Stomach smooth muscle (tissue), 2 donors: ENCODE results near the gene CEP63.
"Not testable (repeated sequence)": the region's sequence is repeated elsewhere in the genome, so short reads cannot be mapped to it uniquely, and the experiment has no call there.

Source experiments
- H3K27ac ChIP-seq: one replicate; pipeline ENCODE4 v1.7.0; 2013; ENCODE audit warnings: mild to moderate bottlenecking, low read length, inconsistent platforms
- H3K27me3 ChIP-seq, 2 donors: one replicate each; pipeline ENCODE4 v1.7.0; 2013; ENCODE audit warnings: low read length in 2 of 2; ENCODE audit not compliant: insufficient read depth in 2 of 2, control insufficient read depth in 1 of 2
- H3K36me3 ChIP-seq, 2 donors: one replicate each; pipeline ENCODE4 v1.7.0; 2013; ENCODE audit warnings: low read length in 2 of 2; ENCODE audit not compliant: control insufficient read depth in 2 of 2, insufficient read depth in 2 of 2
- H3K4me1 ChIP-seq: one replicate; pipeline ENCODE4 v1.7.0; 2013; ENCODE audit warnings: low read length; ENCODE audit not compliant: control insufficient read depth, insufficient read depth
- H3K4me3 ChIP-seq, 2 donors: one replicate each; pipeline ENCODE4 v1.7.0; 2013; ENCODE audit warnings: low read length in 2 of 2
- H3K9ac ChIP-seq, 2 donors: one replicate each; pipeline ENCODE4 v1.7.0; 2013; ENCODE audit warnings: low read length in 2 of 2, mild to moderate bottlenecking in 1 of 2
- H3K9me3 ChIP-seq, 2 donors: one replicate each; pipeline ENCODE4 v1.7.0; 2013; ENCODE audit warnings: low read length in 2 of 2; ENCODE audit not compliant: control insufficient read depth in 2 of 2
- donor health status: healthy.
- donor health status: Pancreatic carcinoma.

The CEP63 gene

DNA sequence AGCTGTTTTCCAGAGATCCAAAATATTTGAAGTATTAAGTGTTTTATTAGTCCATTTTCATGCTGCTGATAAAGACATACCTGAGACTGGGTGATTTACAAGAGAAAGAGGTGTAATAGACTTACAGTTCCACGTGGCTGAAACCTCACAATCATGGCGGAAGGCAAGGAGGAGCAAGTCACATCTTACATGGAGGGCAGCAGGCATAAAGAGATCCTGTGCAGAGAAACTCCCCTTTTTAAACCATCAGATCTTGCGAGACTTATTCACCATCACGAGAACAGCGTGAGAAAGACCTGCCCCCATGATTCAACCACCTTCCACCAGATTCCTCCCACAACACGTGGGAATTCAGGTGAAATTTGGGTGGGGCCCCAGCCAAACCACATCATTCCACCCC lies 82.9 kb downstream of the CEP63 start:
- Histone ChIP-seq H3K4me1 (no peaks in the 10 kb centered on the region), H3K4me3 (no peak overlapping the region), H3K9me3 (peaks cover 0 to 3% of the 10 kb centered on the region in 2 donors), H3K9ac (no peak overlapping the region), H3K36me3 (peaks cover 0 to 4% of the 10 kb centered on the region in 2 donors), H3K27ac (no peak overlapping the region), H3K27me3 (no peaks in the 10 kb centered on the region)

DNA sequence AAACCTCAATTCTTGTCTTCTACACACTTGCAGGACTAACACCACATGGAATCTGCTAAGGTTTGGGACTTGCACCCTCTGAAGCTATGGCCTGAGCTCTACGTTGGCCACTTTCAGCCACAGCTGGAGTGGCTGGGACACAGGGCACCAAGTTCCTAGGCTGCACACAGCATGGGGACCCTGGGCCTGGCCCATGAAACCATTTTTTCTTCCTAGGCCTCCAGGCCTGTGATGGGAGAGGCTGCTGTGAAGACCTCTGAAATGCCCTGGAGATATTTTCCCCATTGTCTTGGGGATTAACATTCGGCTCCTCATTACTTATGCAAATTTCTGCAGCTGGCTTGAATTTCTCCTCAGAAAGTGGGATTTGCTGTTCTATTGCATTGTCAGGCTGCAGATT lies 84.0 kb downstream of the CEP63 start:
- not testable (repeated sequence) for H3K4me1 ChIP-seq, H3K9me3 ChIP-seq, H3K36me3 ChIP-seq, H3K4me3 ChIP-seq, H3K9ac ChIP-seq, H3K27ac ChIP-seq, H3K27me3 ChIP-seq

DNA sequence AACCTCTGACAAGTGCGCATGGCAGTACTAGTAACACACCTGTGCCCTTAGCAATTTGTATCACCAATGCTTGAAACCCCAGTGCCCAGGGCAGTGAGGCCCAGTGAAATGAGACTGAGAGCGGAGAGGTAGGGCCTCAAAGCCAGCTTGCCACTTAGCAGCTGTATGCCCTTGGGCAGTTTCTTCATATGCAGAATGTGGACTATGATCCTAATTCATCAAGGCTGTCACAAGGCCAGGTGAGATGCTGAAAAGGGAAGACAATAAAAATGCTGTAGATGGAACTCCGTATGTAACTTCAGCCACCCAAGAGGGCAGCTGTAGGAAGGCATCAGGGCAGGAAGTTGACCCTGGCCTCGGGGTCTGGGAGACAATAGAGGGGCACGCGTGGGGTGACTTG lies 90.6 kb downstream of the CEP63 start:
- no peaks in the 10 kb centered on the region for H3K36me3 ChIP-seq
- no peaks in the 10 kb centered on the region for H3K9me3 ChIP-seq
- H3K27ac ChIP-seq, result no peak overlapping the region
- no peak overlapping the region for H3K9ac ChIP-seq
- H3K4me1 ChIP-seq, result no peaks in the 10 kb centered on the region
- no peaks in the 10 kb centered on the region for H3K27me3 ChIP-seq
- no peak overlapping the region for H3K4me3 ChIP-seq

DNA sequence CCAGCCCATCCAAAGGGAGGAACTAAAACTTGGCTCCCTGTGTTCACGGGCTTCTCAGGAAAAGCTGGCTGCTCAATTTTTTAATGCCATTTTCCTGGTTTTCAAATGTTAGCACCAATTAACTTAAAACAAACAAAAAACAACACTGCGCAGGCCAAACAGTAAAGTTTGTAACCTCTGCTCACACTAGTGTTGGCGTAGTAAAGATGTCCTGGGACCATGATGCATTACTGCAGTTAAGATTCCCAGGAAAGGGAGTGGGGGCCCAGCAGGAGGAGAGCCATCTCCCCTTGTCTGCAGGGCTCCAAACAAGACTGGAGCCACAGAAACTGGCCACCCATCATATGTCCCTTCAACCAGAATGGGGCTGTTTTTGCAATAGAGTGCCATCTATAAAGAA lies 91.0 kb downstream of the CEP63 start:
- H3K36me3 ChIP-seq, result no peaks in the 10 kb centered on the region
- H3K9me3 ChIP-seq, result no peaks in the 10 kb centered on the region
- no peaks in the 10 kb centered on the region for H3K4me1 ChIP-seq
- H3K27me3 ChIP-seq, result no peaks in the 10 kb centered on the region
- no peak overlapping the region for H3K9ac ChIP-seq
- no peak overlapping the region for H3K27ac ChIP-seq
- no peak overlapping the region for H3K4me3 ChIP-seq

DNA sequence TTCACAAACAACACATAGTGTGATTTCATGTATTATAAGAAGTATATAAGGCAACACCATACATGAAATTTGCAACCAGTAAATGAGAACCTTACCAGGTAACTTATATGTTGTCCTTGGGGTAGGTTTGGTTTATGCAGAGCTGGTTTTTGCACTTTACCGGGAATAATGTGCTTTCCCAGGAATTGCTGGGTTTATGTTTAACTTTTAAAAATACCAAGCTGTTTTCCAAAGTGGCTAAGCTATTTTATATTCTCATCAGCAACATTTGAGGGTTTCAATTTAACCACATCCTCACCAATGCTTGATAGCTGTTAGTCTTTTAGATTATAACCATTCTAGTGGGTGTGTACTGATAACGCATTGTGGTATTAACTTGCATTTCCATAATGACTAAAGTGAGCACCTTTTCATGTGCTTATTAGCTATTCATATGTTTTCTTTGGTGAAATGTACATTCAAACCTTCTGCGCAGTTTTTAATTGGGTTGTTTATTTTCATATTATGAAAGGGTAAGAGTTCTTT lies 93.3 kb downstream of the CEP63 start:
- H3K9ac ChIP-seq, result no peak overlapping the region
- no peak overlapping the region for H3K27ac ChIP-seq
- H3K4me1 ChIP-seq, result no peaks in the 10 kb centered on the region
- no peaks in the 10 kb centered on the region for H3K9me3 ChIP-seq
- no peaks in the 10 kb centered on the region for H3K27me3 ChIP-seq
- no peak overlapping the region for H3K4me3 ChIP-seq
- H3K36me3 ChIP-seq, result no peaks in the 10 kb centered on the region

DNA sequence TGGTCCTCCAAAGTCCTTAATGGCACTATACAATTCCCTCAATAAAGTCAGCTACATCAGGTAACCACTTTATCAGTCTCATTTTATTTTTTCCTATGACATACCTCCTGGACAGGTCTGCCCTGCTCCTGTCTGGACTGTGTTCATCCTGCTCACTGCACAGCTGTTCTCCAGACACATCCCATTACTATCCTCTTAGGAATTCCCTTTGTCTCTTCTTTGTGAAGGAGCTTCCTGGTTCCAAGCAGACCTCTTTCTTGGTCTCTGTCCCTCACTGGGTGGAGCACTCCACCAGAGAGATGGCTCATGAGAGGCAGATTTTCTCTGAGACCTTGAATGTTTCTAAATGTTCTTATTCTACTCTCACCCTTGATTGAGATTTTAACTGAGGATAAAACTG lies 104.9 kb downstream of the CEP63 start:
- Histone ChIP-seq H3K9ac (no peak overlapping the region), H3K9me3 (peaks cover 0 to 2% of the 10 kb centered on the region in 2 donors), H3K27ac (no peak overlapping the region), H3K4me3 (no peak overlapping the region), H3K27me3 (no peaks in the 10 kb centered on the region), H3K4me1 (no peaks in the 10 kb centered on the region), H3K36me3 (no peaks in the 10 kb centered on the region)

DNA sequence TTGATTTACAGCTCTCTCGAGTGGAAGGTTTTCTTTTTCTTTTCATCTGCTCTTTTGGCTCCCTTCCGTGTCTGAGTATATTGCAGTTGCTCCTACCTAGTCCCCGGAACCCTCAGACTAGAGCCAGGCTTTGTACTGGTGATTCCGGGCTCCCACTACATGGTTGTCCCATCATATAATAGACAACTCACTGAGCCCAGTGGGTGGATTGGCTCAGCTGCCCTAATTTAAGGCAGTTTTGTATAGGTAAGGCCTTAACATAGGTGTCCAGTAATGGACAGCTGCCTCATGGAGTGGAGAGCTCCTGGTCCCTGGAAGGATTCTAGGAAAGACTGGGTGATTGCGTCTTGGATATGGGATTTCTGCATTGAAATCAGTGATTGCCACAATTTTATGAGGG lies 106.9 kb downstream of the CEP63 start:
- Histone ChIP-seq H3K4me3 (no peak overlapping the region), H3K9me3 (peaks cover 0 to 2% of the 10 kb centered on the region in 2 donors), H3K27me3 (no peaks in the 10 kb centered on the region), H3K4me1 (no peaks in the 10 kb centered on the region), H3K9ac (no peak overlapping the region), H3K36me3 (no peaks in the 10 kb centered on the region), H3K27ac (no peak overlapping the region)

DNA sequence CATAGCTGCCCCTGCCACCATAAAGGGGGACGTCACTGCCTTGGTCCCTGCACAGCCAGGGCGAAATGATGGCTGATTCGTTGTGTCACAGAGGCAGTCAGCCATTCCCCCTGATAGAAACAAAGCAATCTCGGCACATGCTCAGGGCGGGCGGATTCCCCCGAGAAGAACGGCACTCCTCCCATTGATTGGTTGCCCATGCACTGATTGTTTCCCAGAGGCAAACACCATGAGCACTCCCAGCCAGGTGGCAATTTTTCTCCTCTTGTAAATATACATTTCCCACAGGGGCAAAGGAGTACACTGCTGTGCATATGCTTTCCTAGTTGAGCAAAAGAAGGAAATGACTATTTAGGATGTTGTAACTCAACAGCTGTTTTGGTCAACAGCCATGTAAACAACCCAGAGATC lies 108.5 kb downstream of the CEP63 start:
- Histone ChIP-seq H3K27ac (no peak overlapping the region), H3K4me3 (no peak overlapping the region), H3K4me1 (no peaks in the 10 kb centered on the region), H3K9me3 (peaks cover 0 to 2% of the 10 kb centered on the region in 2 donors), H3K27me3 (no peaks in the 10 kb centered on the region), H3K36me3 (no peaks in the 10 kb centered on the region), H3K9ac (no peak overlapping the region)

DNA sequence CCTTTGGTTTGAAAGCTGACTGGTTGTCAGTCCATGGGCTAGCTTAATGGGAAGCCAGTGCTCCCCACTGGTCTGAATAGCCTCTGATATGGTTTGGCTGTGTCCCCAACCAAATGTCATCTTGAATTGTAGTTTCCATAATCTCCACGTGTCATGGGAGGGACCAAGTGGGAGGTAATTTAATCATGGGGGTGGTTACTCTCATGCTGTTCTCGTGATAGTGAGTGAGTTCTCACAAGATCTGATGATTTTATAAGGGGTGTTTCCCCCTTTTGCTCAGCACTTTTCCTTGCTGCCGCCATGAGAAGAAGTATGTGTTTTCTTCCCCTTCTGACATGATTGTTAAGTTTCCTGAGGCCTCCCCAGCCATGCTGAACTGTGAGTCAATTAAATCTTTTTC lies 109.1 kb downstream of the CEP63 start:
- H3K27ac ChIP-seq, H3K36me3 ChIP-seq, H3K4me3 ChIP-seq, H3K9me3 ChIP-seq, H3K4me1 ChIP-seq, H3K9ac ChIP-seq, H3K27me3 ChIP-seq: not testable (repeated sequence)

DNA sequence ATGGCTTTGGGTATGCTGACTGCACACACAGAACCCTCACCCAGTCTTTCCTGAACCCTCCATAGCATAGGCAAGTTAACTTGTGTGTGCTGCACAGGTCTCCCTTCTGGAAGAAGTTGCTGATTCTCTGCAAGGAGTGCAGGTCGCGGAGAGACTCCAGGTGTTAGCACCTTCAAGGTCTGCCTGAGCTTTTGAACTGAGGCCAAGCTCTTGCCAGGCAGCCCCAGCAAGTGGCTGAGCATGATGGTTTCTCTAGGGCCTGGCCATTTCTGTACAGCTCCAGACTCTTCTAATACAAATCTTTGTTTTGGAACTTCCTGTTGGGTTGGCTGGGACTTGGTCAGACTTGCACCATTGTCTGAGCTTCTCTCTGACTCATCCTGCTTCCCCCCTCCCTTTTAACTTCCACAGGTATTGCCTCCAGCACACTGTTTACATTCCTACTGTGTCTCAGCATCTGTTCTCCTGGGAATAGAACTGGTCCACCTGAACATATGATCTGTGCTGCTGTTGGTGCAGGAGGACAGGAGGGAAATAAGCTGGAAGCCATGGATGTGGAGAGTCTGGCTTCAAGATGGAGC lies 111.6 kb downstream of the CEP63 start:
- no peaks in the 10 kb centered on the region for H3K27me3 ChIP-seq
- no peaks in the 10 kb centered on the region for H3K9me3 ChIP-seq
- no peaks in the 10 kb centered on the region for H3K4me1 ChIP-seq
- no peak overlapping the region for H3K27ac ChIP-seq
- H3K36me3 ChIP-seq, result no peaks in the 10 kb centered on the region
- no peak overlapping the region for H3K9ac ChIP-seq
- H3K4me3 ChIP-seq, result no peak overlapping the region

DNA sequence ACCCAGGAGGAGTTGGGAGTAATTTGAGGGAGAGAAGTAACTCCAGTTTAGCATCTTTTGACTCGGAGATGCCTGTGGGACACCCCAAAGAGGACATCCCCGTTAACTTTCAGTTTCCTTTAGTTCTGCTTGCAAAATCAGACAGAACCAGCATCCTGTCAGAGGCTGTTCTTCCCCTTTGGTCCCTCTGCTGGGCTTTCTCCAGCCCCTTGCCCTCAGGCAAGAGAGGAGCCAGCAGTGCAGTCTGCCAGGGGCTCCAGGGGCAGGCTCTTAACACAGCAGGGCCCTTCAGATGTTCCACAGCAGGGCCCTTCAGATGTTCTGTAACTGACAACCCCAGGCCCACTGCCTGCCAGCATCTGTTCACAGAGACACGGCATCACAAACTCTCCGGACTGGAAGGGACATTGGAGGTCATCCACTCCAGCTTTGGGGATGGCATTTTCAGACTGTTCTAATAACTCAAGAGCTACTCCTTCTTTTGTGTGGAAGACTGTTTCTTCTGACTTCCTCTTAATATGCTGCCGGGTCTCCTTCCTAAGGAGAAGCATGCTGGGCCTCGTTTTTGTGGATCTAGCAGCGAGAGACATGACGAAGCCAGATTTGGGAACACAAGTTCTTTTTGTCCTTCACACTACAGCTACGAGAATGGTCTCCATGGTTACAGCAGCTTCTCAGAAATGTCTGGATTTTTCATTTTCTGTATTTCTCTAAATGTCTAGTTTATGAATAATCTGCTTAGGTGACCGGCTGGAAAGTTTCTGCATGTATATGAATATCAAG lies 113.1 kb downstream of the CEP63 start:
- Histone ChIP-seq H3K4me1 (no peaks in the 10 kb centered on the region), H3K4me3 (no peak overlapping the region), H3K9me3 (no peaks in the 10 kb centered on the region), H3K9ac (no peak overlapping the region), H3K27me3 (no peaks in the 10 kb centered on the region), H3K27ac (no peak overlapping the region), H3K36me3 (peaks cover 0 to 5% of the 10 kb centered on the region in 2 donors)
